GM11168 (cell line): ENCODE measurements around the gene DENND2C.

Source experiments
- in situ Hi-C: fragments of 300-500 bp; cut with MboI; formaldehyde crosslinking; loops from one replicate; pipeline ENCODE4 v1.12.0; 2022; ENCODE audit warnings: low sequenced_read_pairs; ENCODE audit not compliant: unreplicated experiment

The DENND2C gene

DNA sequence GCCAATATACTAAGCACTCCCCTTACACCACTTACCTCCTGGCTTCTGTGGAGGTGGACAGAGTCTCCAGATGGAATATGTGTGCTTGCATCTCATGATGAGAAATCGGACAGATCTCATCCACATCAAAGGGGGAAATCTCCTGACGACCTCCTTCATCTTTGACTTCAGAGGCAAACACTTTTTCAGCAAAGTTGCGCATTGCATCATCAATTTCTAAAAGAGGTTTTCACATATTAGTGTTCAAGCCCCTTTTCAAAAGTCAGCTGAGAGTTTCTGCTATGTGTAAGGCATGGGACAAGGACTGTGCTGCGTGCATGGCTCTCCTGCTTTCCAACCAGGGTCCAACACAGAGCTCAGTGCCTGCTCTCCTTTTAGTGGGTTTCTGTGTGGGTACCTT is 18.7 kb upstream of the DENND2C start:
- in situ Hi-C loops = no loop called here

DNA sequence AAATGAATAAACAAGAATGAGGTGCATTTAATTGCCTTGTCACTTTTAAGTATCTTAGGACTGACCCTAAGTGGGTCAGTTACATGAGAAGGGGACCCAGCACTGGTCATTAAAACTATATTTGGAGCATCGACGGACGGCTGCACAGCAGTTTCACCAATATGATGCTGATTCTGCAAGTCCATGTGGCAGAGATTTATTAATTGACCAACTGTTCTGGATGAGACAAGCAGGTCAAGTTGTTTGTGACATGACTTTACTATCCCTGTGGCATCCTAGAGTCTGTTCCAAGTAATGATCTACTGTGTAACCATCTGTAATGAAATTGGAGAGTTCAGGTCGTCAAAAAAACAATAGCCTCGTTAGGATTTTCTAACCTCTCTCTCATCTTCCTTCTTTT is 16.0 kb upstream of the DENND2C start:
- in situ Hi-C loops = no loop called here

DNA sequence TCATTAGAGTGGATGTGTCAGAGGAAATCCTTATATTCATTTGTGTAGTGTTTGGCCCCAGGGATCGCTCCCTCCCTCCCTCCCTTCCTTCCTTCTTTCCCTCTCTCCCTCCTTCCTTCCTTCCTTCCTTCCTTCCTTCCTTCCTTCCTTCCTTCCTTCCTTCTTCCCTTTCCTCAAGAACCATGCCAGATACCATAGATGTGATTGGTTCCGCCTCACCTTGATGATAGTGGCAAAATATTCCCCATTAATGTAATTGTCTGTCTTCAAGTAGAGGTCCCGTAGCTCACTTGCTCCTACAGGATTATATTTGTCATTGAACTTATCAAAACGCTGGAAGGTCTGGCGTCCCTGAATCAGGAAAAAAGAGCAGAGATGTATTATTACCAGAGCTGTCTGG is 7.8 kb upstream of the DENND2C start:
- in situ Hi-C loops = no loop called here

DNA sequence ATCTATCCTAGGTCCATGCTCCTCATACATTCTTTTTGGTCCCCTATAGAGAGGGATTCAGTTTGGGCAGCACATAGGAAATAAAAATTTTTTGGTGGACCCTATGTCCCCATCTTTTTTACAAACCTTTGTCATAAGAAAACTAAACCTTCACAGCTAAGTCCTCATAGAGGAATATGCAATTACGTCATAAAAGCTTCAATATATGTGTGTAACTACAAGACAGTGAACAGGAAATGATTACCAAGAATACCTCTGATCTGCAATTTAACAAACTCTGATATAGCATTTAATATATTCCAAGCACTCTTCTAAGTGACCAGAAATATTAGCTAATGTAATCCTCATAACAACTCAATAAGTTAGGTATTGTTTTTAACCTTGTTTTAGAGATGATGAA is 6.3 kb upstream of the DENND2C start:
- in situ Hi-C loops = no loop called here

DNA sequence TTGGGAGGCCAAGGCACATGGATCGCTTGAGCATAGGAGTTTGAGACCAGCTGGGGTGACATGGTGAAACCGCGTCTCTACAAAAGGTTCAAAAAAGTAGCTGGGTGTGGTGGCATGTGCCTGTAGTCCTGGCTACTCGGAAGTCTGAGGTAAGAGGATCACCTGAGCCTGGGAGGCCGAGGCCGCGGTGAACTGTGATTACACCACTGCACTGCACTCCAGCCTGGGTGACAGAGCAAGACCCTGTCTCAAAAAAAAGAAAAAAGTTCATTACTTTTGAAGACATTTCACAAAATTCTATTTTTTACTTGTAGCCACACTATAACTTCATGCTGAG is 2.1 kb upstream of the DENND2C start:
- in situ Hi-C loops = no loop called here

DNA sequence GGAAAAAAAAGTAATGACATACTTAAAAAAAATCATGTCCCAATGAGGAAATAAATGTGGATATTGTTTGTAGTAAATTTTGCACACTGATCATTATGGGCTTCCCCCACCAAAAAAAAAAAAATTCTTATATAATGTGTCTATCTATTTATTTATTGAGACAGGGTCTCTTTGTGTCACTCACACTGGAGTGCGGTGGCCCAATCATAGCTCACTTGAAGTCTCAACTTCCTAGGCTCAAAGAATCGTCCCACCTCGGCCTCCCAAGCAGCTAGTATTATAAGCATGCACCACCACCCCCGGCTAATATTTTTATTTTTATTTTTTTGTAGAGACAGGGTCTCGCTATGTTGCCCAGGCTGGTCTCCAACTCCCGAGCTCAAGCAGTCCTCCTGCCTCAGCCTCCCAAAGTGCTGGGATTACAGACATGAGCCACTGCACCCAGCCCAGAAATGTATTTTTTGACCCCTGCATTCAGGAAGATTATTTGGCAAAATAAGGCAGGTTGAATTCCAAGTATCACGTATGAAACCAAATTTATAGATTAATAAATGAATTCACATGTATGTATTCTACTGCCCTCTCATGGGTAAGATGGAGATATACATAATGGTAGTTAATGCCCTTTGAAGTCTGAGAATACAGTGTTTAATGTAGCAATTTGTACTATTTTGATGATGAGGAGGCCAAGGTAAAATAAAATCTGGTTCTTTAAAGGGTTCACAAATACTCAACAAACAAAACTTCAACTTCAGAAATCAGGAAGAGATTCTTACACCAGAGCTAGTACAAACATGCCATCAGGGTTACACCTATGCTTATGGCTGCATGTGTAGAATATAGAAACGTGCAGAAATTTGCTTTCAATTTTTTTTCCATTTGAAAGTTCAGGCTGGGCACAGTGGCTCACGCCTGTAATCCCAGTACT is 1.4 kb upstream of the DENND2C start:
- in situ Hi-C loops = no loop called here

DNA sequence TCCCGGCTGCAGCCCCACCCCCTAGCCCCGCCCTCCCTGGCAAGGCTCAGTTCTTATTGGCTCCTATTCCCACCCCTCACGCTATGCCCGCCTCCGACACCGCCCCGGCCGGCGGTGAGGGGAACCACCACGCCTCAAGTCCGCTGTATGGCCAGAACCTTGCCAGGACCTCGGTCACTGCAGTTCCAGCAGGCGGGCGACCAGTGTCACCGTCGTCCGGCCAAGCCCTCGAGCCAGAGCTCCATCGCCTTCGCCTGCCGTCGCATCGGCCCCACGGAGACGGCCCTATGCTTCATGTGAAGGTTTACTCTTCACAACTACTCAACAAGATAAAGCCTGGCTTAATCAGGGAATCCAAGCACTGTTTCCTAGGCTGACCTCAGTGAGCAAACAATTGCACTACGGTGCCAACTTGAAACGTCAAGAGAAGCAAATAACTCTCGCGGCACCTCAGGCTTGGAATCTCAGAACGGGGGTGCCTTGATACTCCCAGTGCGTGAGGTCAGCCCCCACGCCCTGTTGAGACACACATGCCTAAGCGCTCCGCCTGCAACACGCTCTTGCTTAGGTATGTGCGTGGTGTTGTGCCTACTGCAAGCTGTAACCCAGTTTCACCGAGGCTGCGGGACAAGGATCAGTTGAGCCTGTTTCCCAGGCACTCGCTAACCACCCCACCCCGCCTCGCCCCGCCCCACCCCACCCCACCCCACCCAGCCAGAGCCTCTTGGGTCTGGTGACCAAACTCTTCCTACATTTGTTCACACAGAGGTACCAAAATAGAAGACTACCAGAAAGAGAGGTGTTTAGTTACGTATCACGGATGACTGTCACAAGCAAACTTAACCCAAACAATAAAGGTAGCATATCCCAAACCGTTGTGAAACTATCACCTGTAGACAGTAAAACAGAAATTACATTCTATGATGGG is 498 bp upstream of the DENND2C start:
- in situ Hi-C loops = no loop called here

DNA sequence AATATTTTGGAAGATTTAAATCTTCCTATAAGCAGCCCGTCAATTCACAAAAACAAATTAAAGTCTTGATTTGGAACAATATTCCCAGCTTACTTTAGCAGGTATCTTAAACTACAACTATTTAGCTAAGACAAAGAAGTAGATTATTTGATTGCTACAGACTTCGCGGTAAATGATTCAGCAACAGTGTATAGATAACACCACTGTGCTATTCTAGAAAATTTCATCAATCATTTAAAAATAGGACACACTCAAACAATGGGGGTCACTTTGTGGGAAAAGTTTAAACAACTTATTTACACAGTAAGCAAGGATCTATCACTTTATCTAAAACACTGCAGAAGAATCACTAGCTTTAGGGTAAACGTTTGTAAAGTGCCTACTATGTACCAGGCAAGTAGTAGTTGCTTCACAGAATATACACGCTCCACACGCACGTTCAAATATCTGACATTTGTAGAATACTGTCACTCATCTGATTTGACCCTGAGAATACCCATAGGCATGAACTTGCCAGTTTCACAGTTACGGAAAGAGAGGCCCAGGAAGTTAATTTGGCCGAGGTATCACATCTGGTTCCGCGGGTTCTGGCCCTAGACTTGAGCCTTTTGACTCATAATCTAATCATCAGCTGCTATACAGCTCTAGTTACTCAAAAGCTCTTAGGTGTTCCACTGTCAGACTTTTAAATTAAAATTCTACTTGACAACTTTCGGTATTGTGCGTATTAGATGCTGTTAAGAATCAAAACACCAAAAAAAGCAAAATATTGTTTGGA is 876 bp downstream of the DENND2C start:
- in situ Hi-C loops = no loop called here

DNA sequence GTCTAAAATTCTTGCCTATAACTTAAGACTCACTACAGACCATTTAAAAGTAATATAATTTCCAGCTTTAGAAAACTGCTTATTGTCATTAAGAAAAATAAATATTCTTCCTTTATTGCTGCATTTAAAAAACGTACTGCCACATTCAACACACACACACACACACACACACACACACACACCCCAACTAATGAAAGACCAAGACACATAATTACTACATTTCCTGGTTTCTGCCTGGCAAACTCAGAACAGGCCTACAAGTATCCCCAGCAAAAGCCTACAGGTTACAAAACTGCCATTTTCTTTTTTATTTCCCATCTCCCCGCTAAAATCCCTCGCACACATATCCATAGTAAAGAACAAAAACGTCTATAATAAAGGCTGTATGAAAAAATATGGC is 1.5 kb downstream of the DENND2C start:
- in situ Hi-C loops = no loop called here

DNA sequence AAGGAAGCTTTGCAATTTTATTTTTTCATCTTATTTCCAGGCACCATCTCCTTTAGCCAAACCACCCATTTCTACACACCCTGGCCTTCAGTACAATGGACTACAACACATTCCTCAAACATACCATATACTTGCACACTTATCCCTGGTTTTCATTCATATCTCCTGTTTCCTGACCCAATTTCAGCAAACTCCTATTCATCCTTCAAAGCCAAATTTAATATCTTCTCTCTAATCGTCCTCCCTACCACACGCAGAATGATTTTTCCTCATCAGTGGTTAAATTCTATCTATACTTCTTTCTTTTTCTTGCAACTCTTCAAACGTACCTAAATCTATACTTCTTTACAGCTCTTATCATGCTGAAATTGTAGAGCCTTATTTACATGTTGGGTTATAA is 2.9 kb downstream of the DENND2C start:
- in situ Hi-C loops = no loop called here

DNA sequence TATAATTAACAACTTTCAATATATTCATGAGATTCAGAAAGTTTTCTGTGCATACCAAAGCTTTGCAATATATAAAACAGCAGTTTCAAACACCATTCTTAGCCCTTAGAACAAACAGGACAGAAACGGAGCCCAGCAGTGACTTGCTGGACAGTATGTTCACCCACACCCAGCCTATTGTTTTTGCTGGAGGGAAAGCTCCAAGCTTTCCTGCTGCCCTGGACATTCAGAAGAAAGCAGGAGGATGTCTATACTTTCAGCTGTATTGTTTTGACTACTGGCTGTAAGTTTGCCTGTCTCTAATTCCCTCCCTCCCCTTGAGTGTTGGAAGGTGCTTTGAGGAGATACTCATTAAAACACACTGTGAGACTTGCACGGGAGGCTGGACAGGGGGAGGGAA is 9.6 kb downstream of the DENND2C start:
- in situ Hi-C loops = no loop called here

DNA sequence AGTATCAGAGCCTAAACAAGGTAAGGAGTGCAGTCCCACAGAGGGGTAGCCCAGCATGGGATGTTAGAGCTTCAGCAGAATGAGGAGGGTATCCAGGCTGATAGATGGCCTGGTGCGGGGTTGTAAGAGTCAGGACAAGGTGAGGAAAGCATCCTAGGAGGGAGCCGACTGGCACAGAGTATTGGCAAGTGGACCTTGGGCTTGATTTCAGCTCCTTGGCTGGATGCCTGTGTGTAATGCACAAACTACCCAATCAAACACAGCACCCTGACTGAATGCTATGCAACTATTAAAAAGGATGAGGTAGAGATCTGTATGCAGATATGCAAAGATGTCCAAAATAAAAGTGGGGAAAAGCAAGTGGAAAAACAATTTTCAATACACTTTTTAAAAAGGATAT is 18.0 kb downstream of the DENND2C start:
- in situ Hi-C loops = no loop called here

DNA sequence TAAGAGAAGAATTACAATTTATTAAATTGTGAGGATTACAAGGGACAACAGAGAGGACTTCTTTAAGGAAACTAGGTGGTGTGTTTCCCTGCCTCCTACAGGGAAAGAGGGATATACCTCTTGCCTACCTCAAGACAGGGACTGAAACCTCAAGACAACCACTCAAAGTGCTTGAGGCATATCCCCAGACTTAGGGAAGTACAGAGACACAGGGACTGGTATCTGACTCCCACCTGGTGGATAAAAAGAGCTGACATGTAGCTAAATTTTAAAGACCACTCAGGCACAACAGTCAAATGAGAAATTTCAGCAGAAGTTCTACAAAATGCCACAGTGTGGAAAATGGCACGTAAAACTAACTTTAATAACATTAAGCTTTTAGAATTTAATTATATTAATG is 21.3 kb downstream of the DENND2C start:
- in situ Hi-C loops = no loop called here

DNA sequence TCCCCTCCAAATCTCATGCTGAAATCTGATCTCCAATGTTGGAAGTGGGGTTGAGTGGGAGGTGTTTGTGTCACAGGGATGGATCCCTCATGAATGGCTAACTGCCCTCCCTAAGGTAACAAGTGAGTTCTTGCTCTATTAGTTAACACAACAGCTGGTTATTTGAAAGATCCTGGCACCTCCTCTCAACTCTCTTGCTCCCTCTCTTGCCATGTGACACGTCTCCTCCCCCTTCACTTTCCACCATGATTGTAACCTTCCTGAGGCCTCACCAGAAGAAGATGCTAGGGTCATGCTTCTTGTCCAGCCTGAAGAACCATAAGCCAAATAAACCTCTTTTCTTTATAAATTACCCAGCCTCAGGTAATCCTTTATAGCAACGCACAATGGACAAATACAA is 28.5 kb downstream of the DENND2C start:
- in situ Hi-C loops = no loop called here

DNA sequence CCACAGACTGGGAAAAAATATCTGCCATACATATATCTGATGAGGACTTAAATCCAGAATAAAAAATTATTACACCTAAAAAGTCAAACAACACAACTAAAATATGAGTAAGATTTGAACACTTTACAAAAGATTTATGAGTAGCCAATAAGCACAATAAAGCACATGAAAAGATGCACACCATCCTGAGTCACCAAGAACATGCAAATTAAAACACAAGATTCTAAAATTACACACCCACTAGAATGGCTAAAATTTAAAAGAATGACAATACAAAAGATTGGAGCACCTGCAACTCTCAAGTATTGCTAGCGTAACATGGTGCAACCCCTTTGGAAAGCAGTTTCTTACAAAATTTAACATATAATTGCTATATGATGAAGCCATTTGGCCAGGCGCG is 30.9 kb downstream of the DENND2C start:
- in situ Hi-C loops = no loop called here

DNA sequence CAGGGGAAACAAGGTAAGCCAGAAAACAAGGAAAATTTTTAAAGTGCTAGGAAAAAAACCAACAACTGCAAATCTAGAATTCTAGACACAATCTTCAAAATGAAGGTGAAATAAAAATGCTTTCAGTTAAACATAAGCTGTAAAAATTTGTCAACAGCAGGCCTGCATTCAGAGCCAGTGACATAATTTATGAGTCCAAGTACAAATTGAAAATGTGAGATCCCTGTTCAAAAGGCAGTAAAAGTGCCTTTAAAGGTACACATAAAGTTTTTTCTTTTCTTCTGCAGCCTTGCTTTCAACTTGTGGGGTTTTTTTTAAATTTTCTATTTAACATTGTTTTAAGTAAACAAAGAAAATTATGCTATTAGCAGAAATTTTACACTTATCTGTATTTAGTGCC is 37.4 kb downstream of the DENND2C start:
- in situ Hi-C loops = no loop called here

DNA sequence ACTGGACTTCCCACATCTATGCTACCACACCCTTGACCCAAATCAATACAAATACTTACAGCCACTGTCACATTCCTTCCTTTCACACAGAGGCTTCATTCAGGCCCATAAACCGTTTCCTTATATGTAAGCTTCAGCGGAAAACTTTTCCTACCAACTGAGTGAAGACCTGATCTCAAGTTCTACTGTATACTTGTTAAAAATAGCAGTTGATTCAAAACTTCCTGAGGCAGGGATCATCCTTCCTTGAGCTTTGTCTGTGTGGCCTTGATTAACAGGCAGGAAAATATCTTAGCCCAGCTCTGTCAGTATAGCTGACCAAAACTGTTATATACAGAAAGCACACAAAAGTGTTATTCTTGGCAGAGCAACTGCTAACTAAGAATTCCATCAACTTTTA is 42.7 kb downstream of the DENND2C start:
- in situ Hi-C loops = no loop called here

DNA sequence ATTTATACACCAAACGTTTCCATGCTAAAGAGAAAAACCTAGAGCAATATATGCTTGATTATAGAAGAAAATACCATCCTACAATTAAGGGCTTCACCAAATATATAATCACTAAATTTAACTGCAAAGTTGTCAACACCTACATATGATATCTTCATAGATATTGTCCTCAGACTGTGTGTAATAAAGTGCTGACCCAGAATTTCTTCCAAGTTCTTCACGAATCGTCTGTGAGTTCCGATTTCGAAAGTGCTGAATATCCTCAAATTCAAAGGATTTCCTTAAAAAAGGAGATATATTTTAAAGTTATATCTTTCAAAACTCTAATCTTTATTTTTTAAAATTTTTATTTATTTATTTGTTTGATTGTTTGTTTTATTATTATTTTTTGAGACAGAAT is 46.5 kb downstream of the DENND2C start:
- in situ Hi-C loops = no loop called here

DNA sequence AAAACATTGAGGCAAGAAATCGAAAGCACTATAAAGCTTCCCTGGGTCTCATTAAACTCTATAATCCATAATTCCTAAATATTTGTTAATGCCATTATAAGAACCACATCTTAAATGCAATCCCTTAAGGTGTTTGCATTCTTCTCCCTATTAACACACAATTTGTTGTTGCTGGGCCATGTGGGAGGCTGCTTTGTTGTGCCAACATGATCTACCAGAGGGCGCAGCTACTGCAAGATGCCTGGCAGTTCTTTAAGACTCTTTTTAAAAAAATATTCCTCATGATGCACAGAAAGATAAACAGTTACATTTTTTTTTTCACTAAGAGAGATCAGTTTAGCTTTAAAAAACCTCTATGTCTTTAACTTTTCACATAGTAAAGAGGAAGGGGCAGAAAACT is 49.4 kb downstream of the DENND2C start:
- in situ Hi-C loops = no loop called here

DNA sequence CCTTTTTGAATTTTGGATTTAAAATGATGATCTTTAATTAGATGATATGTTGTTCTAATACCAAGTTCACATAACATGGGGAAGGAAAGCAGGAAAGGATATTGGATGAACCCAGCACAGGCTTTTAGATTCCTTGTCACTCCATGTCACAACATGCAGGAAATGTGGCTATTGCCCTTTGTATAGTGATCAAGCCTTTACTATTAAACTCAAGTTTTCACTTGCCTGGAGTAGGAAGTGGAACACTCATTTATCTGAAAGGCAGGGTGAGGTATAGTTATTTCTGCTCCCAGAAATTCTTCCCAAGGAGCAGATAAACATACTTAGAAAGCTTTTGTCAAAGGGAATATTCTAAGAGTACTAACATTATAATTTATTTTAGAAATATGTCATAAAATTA is 51.2 kb downstream of the DENND2C start:
- in situ Hi-C loops = no loop called here
